Nephron (organoid): ENCODE measurements around the gene OR52E4.

Experiments
- H3K27ac Mint-ChIP-seq, 3 experiments: 2 replicates each; pipeline ENCODE4 v1.8.0; 2020; ENCODE audit warnings: mixed read lengths in 3 of 3, mild to moderate bottlenecking in 2 of 3, moderate library complexity in 1 of 3
- H3K27me3 Mint-ChIP-seq: 2 replicates; pipeline ENCODE4 v1.8.0; 2021; ENCODE audit warnings: low read depth, mild to moderate bottlenecking, moderate library complexity, mixed read lengths
- H3K36me3 Mint-ChIP-seq: 2 replicates; pipeline ENCODE4 v1.8.0; 2020; ENCODE audit warnings: low read depth, mixed read lengths
- H3K4me1 Mint-ChIP-seq: 2 replicates; pipeline ENCODE4 v1.8.0; 2020; ENCODE audit warnings: mixed read lengths
- H3K4me3 Mint-ChIP-seq, 3 experiments: 2 replicates each; pipeline ENCODE4 v1.8.0; 2020; ENCODE audit warnings: mild to moderate bottlenecking in 3 of 3, mixed read lengths in 3 of 3, moderate library complexity in 2 of 3
- H3K9me3 Mint-ChIP-seq: 2 replicates; pipeline ENCODE4 v1.8.0; 2020; ENCODE audit warnings: mixed read lengths
- CTCF ChIP-seq, 3 experiments: fragments of 200-600 bp; sonication (generic); IDR thresholded peaks; one replicate each; pipeline ENCODE4 v1.5.0; 2021; ENCODE audit warnings: antibody characterized with exemption in 3 of 3; ENCODE audit not compliant: unreplicated experiment in 3 of 3

OR52E4 gene

GRCh38 chr11:5887172-5887571 lies 6.7 kb downstream of the OR52E4 start:
- Mint-ChIP-seq H3K4me1 (no peaks in the 10 kb centered on the region), H3K27ac (no peak overlapping the region), H3K9me3 (no peaks in the 10 kb centered on the region), H3K27me3 (peaks cover 14% of the 10 kb centered on the region), H3K4me3 (no peak overlapping the region), H3K36me3 (no peaks in the 10 kb centered on the region)
- no peak for TF ChIP-seq CTCF (IDR thresholded peaks at IDR 0.05; ENCODE audit: unreplicated experiment in 3 of 3)

GRCh38 chr11:5887661-5888060 lies 7.2 kb downstream of the OR52E4 start:
- Mint-ChIP-seq H3K27me3 (peaks cover 9% of the 10 kb centered on the region), H3K27ac (no peak overlapping the region), H3K36me3 (no peaks in the 10 kb centered on the region), H3K4me1 (no peaks in the 10 kb centered on the region), H3K9me3 (no peaks in the 10 kb centered on the region), H3K4me3 (no peak overlapping the region)
- no peak for TF ChIP-seq CTCF (IDR thresholded peaks at IDR 0.05; ENCODE audit: unreplicated experiment in 3 of 3)

- H3K36me3 Mint-ChIP-seq, result no peaks in the 10 kb centered on the region
- H3K9me3 Mint-ChIP-seq, result no peaks in the 10 kb centered on the region
- H3K4me3 Mint-ChIP-seq, result no peak overlapping the region
- peaks cover 12% of the 10 kb centered on the region for H3K27me3 Mint-ChIP-seq
- H3K27ac Mint-ChIP-seq, result no peak overlapping the region
- H3K4me1 Mint-ChIP-seq, result no peaks in the 10 kb centered on the region
- TF ChIP-seq CTCF (IDR thresholded peaks at IDR 0.05; ENCODE audit: unreplicated experiment in 3 of 3), result peak; percentile 39 to 58 (median 52)
Measured at GRCh38 chr11:5891216-5891800, 10.9 kb downstream of the OR52E4 start.

GRCh38 chr11:5892908-5893307 lies 12.5 kb downstream of the OR52E4 start, which contains the start of gene OR52E5:
OR52E5 (plus strand) TSS chr11:5893208; CDS start chr11:5900777, 7,569 bp downstream.
- Mint-ChIP-seq H3K4me1 (no peaks in the 10 kb centered on the region), H3K36me3 (no peaks in the 10 kb centered on the region), H3K27me3 (peaks cover 11% of the 10 kb centered on the region), H3K4me3 (no peak within 1 kb of the TSS), H3K27ac (no peak within 1 kb of the TSS), H3K9me3 (no peaks in the 10 kb centered on the region)
- no peak for TF ChIP-seq CTCF (IDR thresholded peaks at IDR 0.05; ENCODE audit: unreplicated experiment in 3 of 3)

GRCh38 chr11:5899534-5899933 lies 19.1 kb downstream of the OR52E4 start:
- H3K9me3 Mint-ChIP-seq, result no peaks in the 10 kb centered on the region
- no peaks in the 10 kb centered on the region for H3K36me3 Mint-ChIP-seq
- peaks cover 7% of the 10 kb centered on the region for H3K27me3 Mint-ChIP-seq

More at GRCh38 chr11:5899534-5899933, 19.1 kb downstream of the OR52E4 start:
- Mint-ChIP-seq H3K4me1 (no peaks in the 10 kb centered on the region), H3K4me3 (no peak overlapping the region), H3K27ac (no peak overlapping the region)
- no peak for TF ChIP-seq CTCF (IDR thresholded peaks at IDR 0.05; ENCODE audit: unreplicated experiment in 3 of 3)
